ENCODE measurements around the gene COPS6.
A peak's percentile ranks its signal among the peaks of the same experiment; 100 is the strongest.

Gene COPS6

GRCh38 chr7:100126239-100126930 is 37.6 kb downstream of the COPS6 start:
- Histone ChIP-seq H3K27ac (ENCODE audit: extremely low read depth, low read depth, low read length) (peak overlapping the region; percentile 98), H3K9me3 (ENCODE audit: control insufficient read depth, insufficient read depth, low read depth, low read length) (no peaks in the 10 kb centered on the region), H3K4me1 (ENCODE audit: control insufficient read depth, insufficient read depth, low read length) (no peaks in the 10 kb centered on the region; the same call in 1 of the 2 replicates), H3K4me3 (ENCODE audit: low read depth, low read length) (peak overlapping the region; percentile 79), H3K36me3 (ENCODE audit: control insufficient read depth in 2 of 2, insufficient read depth in 1 of 2, low read length in 2 of 2) (peaks cover 0 to 13% of the 10 kb centered on the region in 2 experiments; a peak in 2 of 3 replicates)
- ChIA-PET POLR2A (interaction anchor here (0.7 to 8.4 kb wide), 13 partner anchors 12 to 304 kb away, joined by 3 to 81 read pairs (median 4); partner anchors contain the start of genes AP4M1, GPC2, LAMTOR4 and MCM7), CTCF (interaction anchor here (0.6 to 0.9 kb wide), 3 partner anchors 64 to 169 kb away, joined by 3 to 5 read pairs (median 3); no protein-coding TSS in a partner anchor)
- no peak for TF ChIP-seq ZNF624 (tag by site-specific recombination; IDR thresholded peaks at IDR 0.05)
- TF ChIP-seq ZNF529 (tag by site-specific recombination; IDR thresholded peaks at IDR 0.05; ENCODE audit: insufficient replicate concordance): no peak
- peak; percentile 43; the same call in 1 of the 2 replicates for TF ChIP-seq ZBTB44 (tag by site-specific recombination; IDR thresholded peaks at IDR 0.05)
- no peak for TF ChIP-seq ZNF560 (tag by site-specific recombination; IDR thresholded peaks at IDR 0.05; ENCODE audit: borderline replicate concordance)
- 0 out of 2 replicates have a peak, but pooled peaks have one; percentile 9 for TF ChIP-seq ZSCAN5A (tag by site-specific recombination; IDR thresholded peaks at IDR 0.05)
- no peak; the same call in 1 of the 2 replicates for TF ChIP-seq ZNF2 (tag by site-specific recombination; IDR thresholded peaks at IDR 0.05)
- TF ChIP-seq ZNF580 (tag by site-specific recombination; IDR thresholded peaks at IDR 0.05): no peak
- TF ChIP-seq ZNF280D (tag by site-specific recombination; IDR thresholded peaks at IDR 0.05): peak; percentile 11; the same call in 1 of the 2 replicates
- TF ChIP-seq KLF8 (tag by site-specific recombination; IDR thresholded peaks at IDR 0.05): no peak
- peak; percentile 70; the same call in 1 of the 2 replicates for TF ChIP-seq GLI4 (tag by site-specific recombination; IDR thresholded peaks at IDR 0.05)
- TF ChIP-seq ZNF664 (tag by site-specific recombination; IDR thresholded peaks at IDR 0.05): no peak
- TF ChIP-seq SCRT1 (tag by site-specific recombination; IDR thresholded peaks at IDR 0.05; ENCODE audit: borderline replicate concordance): 0 out of 2 replicates have a peak, but pooled peaks have one; percentile 7
- TF ChIP-seq BCL11B (tag by site-specific recombination; IDR thresholded peaks at IDR 0.05; ENCODE audit: low read depth): no peak
- TF ChIP-seq, protein P1, sequence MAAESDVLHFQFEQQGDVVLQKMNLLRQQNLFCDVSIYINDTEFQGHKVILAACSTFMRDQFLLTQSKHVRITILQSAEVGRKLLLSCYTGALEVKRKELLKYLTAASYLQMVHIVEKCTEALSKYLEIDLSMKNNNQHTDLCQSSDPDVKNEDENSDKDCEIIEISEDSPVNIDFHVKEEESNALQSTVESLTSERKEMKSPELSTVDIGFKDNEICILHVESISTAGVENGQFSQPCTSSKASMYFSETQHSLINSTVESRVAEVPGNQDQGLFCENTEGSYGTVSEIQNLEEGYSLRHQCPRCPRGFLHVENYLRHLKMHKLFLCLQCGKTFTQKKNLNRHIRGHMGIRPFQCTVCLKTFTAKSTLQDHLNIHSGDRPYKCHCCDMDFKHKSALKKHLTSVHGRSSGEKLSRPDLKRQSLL (tag by site-specific recombination; IDR thresholded peaks at IDR 0.05): 0 out of 2 replicates have a peak, but pooled peaks have one; percentile 22
- TF ChIP-seq ZBTB1 (tag by site-specific recombination; IDR thresholded peaks at IDR 0.05): no peak
- peak; percentile 93; the same call in 1 of the 2 replicates for TF ChIP-seq ZNF335 (tag by site-specific recombination; conservative IDR thresholded peaks at IDR 0.05)
- TF ChIP-seq ZBTB7A (tag by site-specific recombination; IDR thresholded peaks at IDR 0.05; ENCODE audit: low read depth): no peak
- TF ChIP-seq ZNF350 (tag by site-specific recombination; IDR thresholded peaks at IDR 0.05): no peak
- peak; percentile 95; the same call in 1 of the 2 replicates for TF ChIP-seq ZNF10 (tag by site-specific recombination; IDR thresholded peaks at IDR 0.05)
- TF ChIP-seq ZNF391 (tag by site-specific recombination; IDR thresholded peaks at IDR 0.05; ENCODE audit: borderline replicate concordance, low read depth): 0 out of 2 replicates have a peak, but pooled peaks have one; percentile 14
- TF ChIP-seq ZFP69B (tag by site-specific recombination; IDR thresholded peaks at IDR 0.05): peak; percentile 10; the same call in 1 of the 2 replicates
- TF ChIP-seq ZNF600 (tag by site-specific recombination; IDR thresholded peaks at IDR 0.05): peak; percentile 47; the same call in 1 of the 2 replicates
- no peak for TF ChIP-seq KLF16 (tag by site-specific recombination; IDR thresholded peaks at IDR 0.05)
- peak; percentile 83 for TF ChIP-seq ZNF394 (tag by site-specific recombination; IDR thresholded peaks at IDR 0.05; ENCODE audit: borderline replicate concordance)
- TF ChIP-seq ZNF18 (tag by site-specific recombination; IDR thresholded peaks at IDR 0.05): no peak
- no peak for TF ChIP-seq HOXA7 (CRISPR knock-in tag; IDR thresholded peaks at IDR 0.05; ENCODE audit: borderline replicate concordance)

Data from HEK293 (cell line).